ENCODE measurements around the gene ATAD2B. TPM values are rescaled to one million over a fixed set of nuclear protein-coding genes. Genes with fewer than 3 reads are reported as not detected.

ATAD2B gene
- total and polyA plus RNA-seq, 12 donors, result 2.2 to 11.8 (median 8.7) TPM

GRCh38 chr2:23926290-23926749 is 603 bp downstream of the ATAD2B start:
- WGBS, 2 donors, result 0% methylated on average over 39 of the region's 39 CpGs
- no peak for TF ChIP-seq CTCF (IDR thresholded peaks at IDR 0.05)
- Histone ChIP-seq H3K27ac (peak overlapping the region; percentile 86 to 100 (median 99)), H3K4me3 (peak overlapping the region; percentile 79 to 99 (median 92)), H3K27me3 (no peaks in the 10 kb centered on the region), H3K36me3 (peaks cover 0 to 12% (median 0%) of the 10 kb centered on the region in 9 donors), H3K4me1 (peaks cover 2 to 60% (median 46%) of the 10 kb centered on the region in 9 donors), H3K9me3 (no peaks in the 10 kb centered on the region)
- intact Hi-C loops (cut with DNase I), result loop anchor here in 7 of 10 donors (2.0 to 10.0 kb wide), 8 partner anchors 14 to 158 kb away; partner anchors contain the start of genes SF3B6 (in 4 of the 7), TP53I3 (in 4 of the 7), WDCP (in 3 of the 7) and UBXN2A (in 2 of the 7)
- no peak for DNase-seq
- ATAC-seq, result peak; percentile 31 to 75 (median 50)

DNA sequence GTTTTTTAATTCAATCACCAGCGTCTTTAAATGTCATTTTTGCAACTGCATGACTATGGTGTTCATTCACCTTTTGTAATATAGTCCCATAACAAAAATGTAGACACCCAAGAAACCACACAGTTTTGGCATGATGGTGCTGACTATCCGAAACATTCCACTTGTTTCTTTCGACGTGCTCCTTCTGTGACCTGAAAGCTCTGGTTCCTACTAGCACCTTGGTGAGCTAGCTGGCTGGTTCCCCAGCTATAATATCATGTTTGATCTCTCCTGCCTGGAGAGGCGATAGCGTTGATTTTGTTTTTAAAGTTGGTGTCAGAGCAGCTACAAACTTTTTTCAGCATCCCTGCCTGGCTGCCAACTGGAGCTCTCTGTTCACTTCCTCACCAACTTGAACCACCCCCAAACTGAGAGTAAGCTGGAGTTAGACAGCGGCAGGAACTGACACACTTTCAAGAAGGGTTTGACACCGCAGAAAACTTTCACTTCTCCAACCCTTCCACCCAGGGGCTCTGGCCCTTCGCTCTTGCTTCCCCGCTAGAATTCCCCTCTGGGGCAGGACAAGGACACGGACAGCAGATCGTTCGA is 1.1 kb downstream of the ATAD2B start:
- DNase-seq, result peak in 1 of 2 donors; percentile 71
- peak; percentile 39 to 74 (median 55) for ATAC-seq
- Histone ChIP-seq H3K9me3 (no peaks in the 10 kb centered on the region), H3K4me1 (peaks cover 2 to 65% (median 49%) of the 10 kb centered on the region in 9 donors), H3K27me3 (no peaks in the 10 kb centered on the region), H3K4me3 (peak overlapping the region; percentile 79 to 99 (median 92)), H3K36me3 (peaks cover 0 to 7% (median 0%) of the 10 kb centered on the region in 9 donors), H3K27ac (peak overlapping the region; percentile 86 to 100 (median 99))
- no peak for TF ChIP-seq CTCF (IDR thresholded peaks at IDR 0.05)
- intact Hi-C loops (cut with DNase I), result loop anchor here in 7 of 10 donors (2.0 to 10.0 kb wide), 8 partner anchors 15 to 159 kb away; partner anchors contain the start of genes SF3B6 (in 4 of the 7), TP53I3 (in 4 of the 7), WDCP (in 3 of the 7) and UBXN2A (in 2 of the 7)
- WGBS, 2 donors, result 1 to 2% methylated on average over 13 of the region's 13 CpGs

- intact Hi-C loops (cut with DNase I), result loop anchor here in 4 of 10 donors (5.0 to 10.0 kb wide), 4 partner anchors 100 to 160 kb away; partner anchors contain the start of genes SF3B6 (in 3 of the 4), FKBP1B (in 1 of the 4), TP53I3 (in 1 of the 4) and WDCP (in 1 of the 4)
- H3K36me3 ChIP-seq, result no peaks in the 10 kb centered on the region
- ATAC-seq (no peak), DNase-seq (no peak)
- no peaks in the 10 kb centered on the region for H3K9me3 ChIP-seq
- H3K27ac ChIP-seq, result peak overlapping the region in 7 of 10 donors; percentile 96 to 100 (median 99)
- peaks cover 2 to 65% (median 55%) of the 10 kb centered on the region in 9 donors for H3K4me1 ChIP-seq
- H3K27me3 ChIP-seq, result no peaks in the 10 kb centered on the region
- peak overlapping the region in 8 of 10 donors; percentile 79 to 99 (median 95) for H3K4me3 ChIP-seq
- no peak for TF ChIP-seq CTCF (IDR thresholded peaks at IDR 0.05)
- 27% methylated on average over 7 of the region's 7 CpGs for WGBS, 2 donors
Observed at GRCh38 chr2:23924589-23925359, 2.1 kb downstream of the ATAD2B start.

DNA sequence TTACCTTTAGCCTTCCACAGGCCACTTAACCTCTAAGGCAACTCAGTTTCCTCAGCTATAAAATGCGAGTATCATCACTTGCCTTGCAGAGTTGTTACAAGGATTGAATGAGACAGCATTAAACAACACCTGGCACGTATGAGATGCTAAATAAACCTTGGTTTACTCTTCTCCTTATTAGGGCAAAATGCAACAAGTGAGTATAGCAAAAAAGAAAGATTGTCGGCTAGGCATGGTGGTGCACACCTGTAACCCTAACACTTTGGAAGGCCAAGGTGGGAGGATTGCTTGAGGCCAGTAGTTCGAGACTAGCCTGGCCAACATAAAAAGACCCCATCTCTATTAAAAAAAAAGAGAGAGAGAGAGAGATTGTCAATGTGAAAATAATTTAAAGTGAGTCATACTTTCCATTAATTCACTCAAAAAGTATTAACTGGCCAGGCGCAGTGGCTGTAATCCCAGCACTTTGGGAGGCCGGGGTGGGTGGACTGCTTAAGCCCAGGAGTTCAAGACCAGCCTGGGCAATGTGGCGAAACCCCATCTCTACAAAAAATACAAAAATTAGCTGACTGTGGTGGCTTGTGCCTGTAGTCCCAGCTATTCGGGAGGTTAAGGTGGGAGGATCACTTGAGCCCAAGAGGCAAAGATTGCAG is 8.0 kb downstream of the ATAD2B start:
- no peaks in the 10 kb centered on the region for H3K36me3 ChIP-seq
- no peaks in the 10 kb centered on the region for H3K27me3 ChIP-seq
- H3K4me3 ChIP-seq, result no peak overlapping the region
- intact Hi-C loops (cut with DNase I), result no loop called here
- no peaks in the 10 kb centered on the region for H3K9me3 ChIP-seq
- peaks cover 0 to 56% (median 28%) of the 10 kb centered on the region in 9 donors for H3K4me1 ChIP-seq
- 89 to 92% methylated on average over 8 of the region's 8 CpGs for WGBS, 2 donors
- no peak for DNase-seq
- no peak overlapping the region for H3K27ac ChIP-seq
- no peak for ATAC-seq
- no peak for TF ChIP-seq CTCF (IDR thresholded peaks at IDR 0.05)
